OCI-LY3 (cell line): ENCODE measurements around the gene PPT2.
"Not testable (repeated sequence)": the region's sequence is repeated elsewhere in the genome, so short reads cannot be mapped to it uniquely, and the experiment has no call there.

Experiments used
- H2AFZ ChIP-seq: fragments of 200-600, 300-600 bp; shearing (Covaris generic); 2 replicates; pipeline ENCODE4 v1.6.0; 2014; ENCODE audit warnings: antibody characterized with exemption, low read depth, low read length
- H3K27ac ChIP-seq: fragments of 200-600, 300-600 bp; sonication (generic); 2 replicates; pipeline ENCODE4 v1.5.1; 2014; ENCODE audit warnings: mild to moderate bottlenecking, low read length, moderate library complexity, mixed read lengths
- H3K27me3 ChIP-seq: fragments of 200-600, 300-600 bp; sonication (generic); 2 replicates; pipeline ENCODE4 v1.6.1; 2014; ENCODE audit warnings: low read depth, low read length, mixed read lengths
- H3K36me3 ChIP-seq: fragments of 200-600, 300-600 bp; sonication (generic); replicated peaks from 2 replicates; pipeline ENCODE3; 2014; ENCODE audit warnings: low read depth, low read length, mixed read lengths
- H3K4me1 ChIP-seq: fragments of 300-600, 200-600 bp; sonication (generic); 2 replicates; pipeline ENCODE4 v1.6.1; 2014; ENCODE audit warnings: low read length, mixed read lengths
- H3K4me2 ChIP-seq: fragments of 200-600, 300-600 bp; sonication (generic); 2 replicates; pipeline ENCODE4 v1.6.1; 2014; ENCODE audit warnings: low read length, mixed read lengths
- H3K4me3 ChIP-seq: fragments of 300-600, 200-600 bp; sonication (generic); 2 replicates; pipeline ENCODE4 v1.5.1; 2014; ENCODE audit warnings: antibody characterized with exemption, mild to moderate bottlenecking, low read length, moderate library complexity
- H3K79me2 ChIP-seq: fragments of 300-600, 200-600 bp; shearing (Covaris generic); 2 replicates; pipeline ENCODE4 v1.6.1; 2014; ENCODE audit warnings: mild to moderate bottlenecking, low read length, mixed read lengths
- H3K9ac ChIP-seq: fragments of 300-600, 200-600 bp; shearing (Covaris generic); 2 replicates; pipeline ENCODE4 v1.6.0; 2014; ENCODE audit warnings: mild to moderate bottlenecking, low read length, moderate library complexity
- H3K9me3 ChIP-seq: fragments of 200-600, 300-600 bp; shearing (Covaris generic); 2 replicates; pipeline ENCODE4 v1.6.1; 2014; ENCODE audit warnings: low read length, mixed read lengths; ENCODE audit not compliant: insufficient read depth
- H4K20me1 ChIP-seq: fragments of 200-600, 300-600 bp; sonication (generic); 2 replicates; pipeline ENCODE4 v1.6.1; 2016; ENCODE audit warnings: low read length, mixed read lengths; ENCODE audit not compliant: insufficient read depth
- CTCF ChIP-seq: fragments of 200-600, 300-600 bp; sonication (generic); IDR thresholded peaks from 2 replicates; pipeline ENCODE4 v1.5.1; 2014; ENCODE audit warnings: antibody characterized with exemption, low read length, low read depth
- EZH2phosphoT487 ChIP-seq: fragments of 200-600 bp; shearing (Covaris generic); IDR thresholded peaks from 2 replicates; pipeline ENCODE4 v1.6.1; 2018; ENCODE audit warnings: antibody characterized with exemption, mixed run types, low read depth

PPT2 gene

GRCh38 chr6:32139590-32139989 is 14.4 kb upstream of the PPT2 start:
- Histone ChIP-seq H3K4me3 (no peak overlapping the region), H3K27ac (no peak overlapping the region), H3K4me2 (no peak overlapping the region), H3K9ac (no peak overlapping the region), H3K27me3 (no peaks in the 10 kb centered on the region), H2AFZ (no peak overlapping the region), H3K4me1 (no peaks in the 10 kb centered on the region; the same call in 1 of the 2 replicates), H4K20me1 (no peaks in the 10 kb centered on the region), H3K79me2 (no peaks in the 10 kb centered on the region), H3K9me3 (no peaks in the 10 kb centered on the region), H3K36me3 (no peaks in the 10 kb centered on the region)
- TF ChIP-seq EZH2phosphoT487 (no peak), CTCF (no peak)

- Histone ChIP-seq H3K4me1 (no peaks in the 10 kb centered on the region; the same call in 1 of the 2 replicates), H3K4me2 (no peak overlapping the region), H3K9me3 (no peaks in the 10 kb centered on the region), H3K79me2 (no peaks in the 10 kb centered on the region), H4K20me1 (no peaks in the 10 kb centered on the region), H3K36me3 (no peaks in the 10 kb centered on the region), H3K27ac (no peak overlapping the region), H3K27me3 (no peaks in the 10 kb centered on the region), H2AFZ (no peak overlapping the region), H3K9ac (no peak overlapping the region), H3K4me3 (no peak overlapping the region)
- no peak for TF ChIP-seq CTCF
- no peak for TF ChIP-seq EZH2phosphoT487
These were observed 13.4 kb upstream of the PPT2 start for GRCh38 chr6:32140420-32141046.

- H3K9me3 ChIP-seq, H3K4me3 ChIP-seq, H3K4me1 ChIP-seq, H3K4me2 ChIP-seq, H3K79me2 ChIP-seq, H2AFZ ChIP-seq, H3K27me3 ChIP-seq, H3K9ac ChIP-seq, H3K27ac ChIP-seq, H3K36me3 ChIP-seq, H4K20me1 ChIP-seq: not testable (repeated sequence)
These were observed 9.7 kb upstream of the PPT2 start for GRCh38 chr6:32144238-32144637.

GRCh38 chr6:32146287-32146686 is 7.7 kb upstream of the PPT2 start:
- Histone ChIP-seq H3K4me1 (no peaks in the 10 kb centered on the region; the same call in 1 of the 2 replicates), H3K27me3 (0 out of 2 replicates have a peak, but pooled peaks cover 5% of the 10 kb centered on the region), H3K36me3 (no peaks in the 10 kb centered on the region), H3K4me2 (no peak overlapping the region), H3K27ac (no peak overlapping the region), H3K9ac (no peak overlapping the region), H3K79me2 (no peaks in the 10 kb centered on the region), H2AFZ (no peak overlapping the region), H3K4me3 (no peak overlapping the region), H3K9me3 (no peaks in the 10 kb centered on the region), H4K20me1 (no peaks in the 10 kb centered on the region)
- TF ChIP-seq EZH2phosphoT487 (no peak), CTCF (no peak)
